CD4-positive, alpha-beta T cell treated with Interleukin-4 for 4 hours (primary cell): Measurements from ENCODE around the gene ANXA11.
"Not testable (repeated sequence)": the region's sequence is repeated elsewhere in the genome, so short reads cannot be mapped to it uniquely, and the experiment has no call there.

Experiments used
- DNase-seq: peaks from one replicate; pipeline ENCODE4 v3.0.0-alpha.2; 2020

ANXA11 gene

GRCh38 chr10:80207768-80208370 lies 2.5 kb upstream of the ANXA11 start:
- DNase-seq = no peak

DNA sequence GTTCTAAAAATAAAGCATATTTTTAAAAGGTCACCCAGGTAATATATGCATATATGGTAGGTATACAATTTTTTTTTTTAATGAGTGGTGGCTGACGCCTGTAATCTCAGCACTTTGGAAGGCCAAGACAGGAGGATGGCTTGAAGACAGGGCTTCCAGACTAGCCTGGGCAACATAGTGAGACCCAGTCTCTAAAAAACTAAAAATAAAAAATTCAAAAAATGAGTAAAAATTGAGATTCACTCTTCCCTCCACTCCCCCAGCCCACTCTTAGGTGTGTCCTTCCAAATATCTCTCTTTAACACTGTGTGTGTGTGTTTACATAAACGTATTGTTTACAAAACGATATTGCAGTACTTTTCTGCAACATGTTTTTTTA lies 929 bp upstream of the ANXA11 start:
- no peak for DNase-seq

GRCh38 chr10:80204677-80205476 lies 460 bp downstream of the ANXA11 start:
- DNase-seq = no peak

DNA sequence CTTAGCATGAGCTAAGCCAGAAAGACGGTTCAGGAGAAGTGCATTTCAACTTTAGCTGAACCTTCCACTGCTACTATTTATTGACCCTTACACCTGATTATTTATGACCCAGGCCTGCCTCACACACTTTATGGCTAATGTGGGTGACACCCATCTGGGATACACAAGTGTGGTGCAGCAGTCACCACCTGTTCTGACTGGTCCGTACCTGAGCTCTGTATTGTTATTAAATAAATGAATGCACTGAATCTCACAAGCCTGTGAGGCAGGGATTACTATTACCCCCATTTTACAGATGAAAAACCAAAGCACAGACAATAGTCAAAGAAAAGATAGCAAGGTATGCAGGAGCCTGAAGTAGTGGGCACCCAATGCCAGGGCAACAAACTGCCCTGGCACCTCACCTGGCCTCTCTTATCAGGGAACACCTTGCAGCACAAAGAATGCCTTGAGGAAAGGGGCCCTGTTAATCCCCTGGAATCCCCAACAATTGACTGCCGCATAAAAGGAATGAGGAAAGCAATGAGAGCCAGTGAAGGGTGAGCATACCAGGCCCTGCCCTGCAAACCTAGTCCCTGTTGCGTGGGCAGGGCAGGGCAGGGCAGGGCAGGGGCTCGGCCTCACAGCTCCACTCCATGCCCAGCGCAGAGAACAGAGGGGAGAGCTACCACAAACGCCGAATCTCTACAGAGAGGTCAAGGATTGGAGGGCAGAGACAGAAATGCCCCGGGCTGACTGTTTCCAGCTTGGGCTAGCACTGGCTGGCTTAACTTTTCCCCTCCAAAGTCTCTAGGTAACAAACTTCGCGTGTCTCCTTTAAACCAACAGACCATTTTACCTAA lies 1.3 kb downstream of the ANXA11 start:
- no peak for DNase-seq

DNA sequence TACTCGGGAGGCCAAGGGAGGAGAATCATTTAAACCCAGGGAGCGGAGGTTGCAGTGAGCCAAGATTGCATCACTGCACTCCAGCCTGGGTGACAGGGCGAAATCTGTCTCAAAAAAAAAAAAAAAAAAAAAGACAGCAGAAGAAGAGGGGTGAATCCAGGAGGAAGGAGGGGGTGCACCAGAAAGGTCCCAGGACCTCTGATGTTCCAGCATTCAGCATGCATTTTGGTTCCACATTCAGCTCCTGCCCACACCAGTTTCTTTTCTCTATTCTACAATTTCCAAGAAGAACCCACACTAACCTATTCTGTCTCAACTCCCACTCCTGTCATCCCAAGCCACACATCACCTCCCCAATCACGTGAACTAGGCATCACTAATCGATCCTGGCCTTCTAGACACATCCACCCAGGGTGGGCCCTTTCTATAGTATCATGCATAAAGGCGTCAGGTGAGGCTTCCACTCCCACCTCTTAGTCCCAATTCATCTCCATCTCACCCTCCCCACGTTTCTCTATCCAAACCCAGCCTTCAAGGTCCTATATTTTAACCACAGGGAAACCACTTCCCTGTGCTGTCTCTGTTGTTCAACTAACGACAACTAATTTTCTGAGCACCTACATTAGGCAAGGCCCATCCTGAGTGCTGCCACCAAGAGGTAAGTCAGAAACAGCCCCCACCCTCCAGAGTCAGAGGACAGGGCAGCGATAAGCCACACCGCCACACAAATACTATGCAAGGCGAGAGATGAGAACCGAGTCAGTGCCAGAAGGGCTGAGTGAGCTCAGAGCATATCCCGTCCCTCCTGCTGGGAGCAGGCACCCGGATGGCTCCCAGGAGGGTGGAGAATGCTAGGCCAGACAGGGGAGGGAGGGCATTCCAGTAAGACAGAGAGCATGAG lies 2.2 kb downstream of the ANXA11 start:
- peak; percentile 80 for DNase-seq

GRCh38 chr10:80202530-80202929 lies 2.8 kb downstream of the ANXA11 start:
- DNase-seq = not testable (repeated sequence)

GRCh38 chr10:80201608-80202141 lies 3.7 kb downstream of the ANXA11 start:
- DNase-seq = no peak

GRCh38 chr10:80200687-80201086 lies 4.7 kb downstream of the ANXA11 start:
- DNase-seq = no peak

GRCh38 chr10:80200259-80200658 lies 5.1 kb downstream of the ANXA11 start:
- DNase-seq = no peak

DNA sequence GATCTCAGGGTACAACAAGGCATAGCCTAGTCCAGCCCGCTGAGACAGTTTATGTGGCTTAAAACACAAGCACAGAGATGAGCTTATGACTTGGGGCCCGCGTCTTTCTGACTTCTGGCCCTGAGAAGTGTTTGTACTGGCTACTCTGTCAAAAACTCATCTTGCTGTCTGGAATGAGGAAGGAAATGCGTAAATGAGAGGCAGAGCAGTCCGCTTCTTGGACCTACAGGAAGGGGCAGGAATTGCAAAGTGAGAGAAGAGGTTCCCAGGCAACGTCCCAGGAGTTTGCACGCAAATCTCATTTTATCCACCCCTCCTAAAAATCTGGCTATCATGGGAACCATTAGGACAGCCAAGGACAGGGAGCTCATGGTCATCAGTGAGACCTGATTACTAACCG lies 5.5 kb downstream of the ANXA11 start:
- DNase-seq = no peak

- DNase-seq = no peak
Observed at GRCh38 chr10:80197972-80198916, 7.1 kb downstream of the ANXA11 start.

GRCh38 chr10:80196950-80197315 lies 8.4 kb downstream of the ANXA11 start:
- DNase-seq = no peak

DNA sequence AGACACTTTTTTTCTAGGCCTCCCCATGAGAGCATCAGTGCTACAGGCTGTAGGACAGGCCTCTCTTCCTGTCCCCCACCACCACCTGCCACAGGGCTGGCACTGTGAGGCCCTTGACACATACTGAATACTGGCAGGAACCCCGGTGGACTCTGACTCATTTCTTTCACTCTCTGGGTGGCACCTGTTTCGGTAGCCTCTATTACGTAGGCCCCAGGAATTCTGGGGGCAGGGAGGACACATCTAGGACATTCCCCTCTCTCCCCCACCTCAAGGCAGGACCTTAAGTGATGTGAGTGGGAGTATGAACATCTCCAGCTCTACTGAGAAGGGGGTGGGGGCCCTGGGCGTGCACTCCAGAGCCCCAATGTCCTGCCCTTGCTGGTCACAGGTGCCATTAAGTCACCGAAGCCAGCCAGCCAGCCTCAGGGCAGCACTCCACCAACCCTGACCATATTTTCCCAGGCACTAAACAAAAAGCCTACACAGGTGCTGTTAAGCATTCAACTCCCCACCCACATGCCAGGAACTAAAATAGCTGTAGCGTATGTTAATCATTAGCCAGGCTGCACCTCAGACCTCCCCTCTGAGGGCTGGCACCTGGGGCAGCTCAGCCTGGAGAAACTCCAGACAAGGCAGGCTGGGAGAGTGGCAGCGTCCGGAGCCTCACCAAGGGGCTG lies 8.9 kb downstream of the ANXA11 start:
- peak; percentile 82 for DNase-seq

DNA sequence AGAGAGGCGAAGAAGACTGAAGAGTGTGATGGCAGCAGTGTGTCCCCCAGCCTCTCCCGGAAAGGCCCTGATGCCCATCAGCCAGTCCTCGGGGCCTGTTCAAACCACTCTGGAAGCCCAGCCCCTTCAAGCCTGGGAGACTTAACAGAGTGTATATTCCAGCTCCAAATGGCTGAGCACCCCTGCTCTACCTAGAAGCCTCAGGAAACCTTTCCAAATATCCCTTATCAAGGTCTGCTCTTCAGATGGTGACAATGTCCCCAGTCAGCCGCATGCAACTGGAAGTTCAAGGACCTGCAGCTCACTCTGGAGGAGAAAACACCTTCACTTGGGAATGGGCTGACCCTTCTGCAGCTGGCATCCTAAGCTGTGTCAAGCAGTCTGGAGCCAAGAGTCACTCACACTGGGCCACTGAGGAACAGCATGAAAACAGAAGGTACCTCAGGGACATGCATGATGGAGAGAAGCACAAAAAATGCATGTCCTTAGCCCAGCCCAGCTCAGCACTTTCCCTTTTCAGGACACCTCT lies 10.2 kb downstream of the ANXA11 start:
- no peak for DNase-seq

DNA sequence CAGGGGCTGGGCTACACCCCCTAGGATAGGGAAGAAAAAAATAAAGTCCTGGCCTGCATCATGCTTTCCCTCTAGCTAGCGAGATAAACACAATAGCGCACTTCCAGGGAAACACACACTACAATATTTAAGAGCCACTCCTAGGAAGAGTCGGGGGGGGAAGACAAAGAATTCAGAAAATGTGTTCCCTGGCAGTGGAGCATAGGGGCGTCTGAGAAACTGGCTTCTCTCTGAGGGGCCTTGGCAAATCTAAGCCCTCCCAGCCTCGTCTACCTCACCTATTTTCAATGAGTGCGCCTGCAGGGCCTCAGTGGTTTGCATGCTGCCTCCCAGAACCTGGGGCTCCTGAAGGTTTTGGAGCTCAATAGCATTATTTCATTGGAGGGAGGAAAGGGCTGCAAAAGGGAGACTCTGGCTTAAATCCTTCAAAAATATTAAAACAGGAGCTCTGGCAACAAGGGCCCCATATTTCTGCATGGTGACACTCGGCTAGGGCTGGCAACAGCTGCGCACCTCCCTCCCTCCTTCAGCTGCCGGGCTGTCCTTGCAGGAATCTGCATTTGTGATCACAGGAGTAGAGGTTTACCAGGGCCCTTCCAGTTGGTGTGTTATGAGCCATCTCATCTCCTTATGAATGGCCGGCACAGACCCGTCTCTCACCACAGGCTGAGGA lies 10.8 kb downstream of the ANXA11 start:
- no peak for DNase-seq

DNA sequence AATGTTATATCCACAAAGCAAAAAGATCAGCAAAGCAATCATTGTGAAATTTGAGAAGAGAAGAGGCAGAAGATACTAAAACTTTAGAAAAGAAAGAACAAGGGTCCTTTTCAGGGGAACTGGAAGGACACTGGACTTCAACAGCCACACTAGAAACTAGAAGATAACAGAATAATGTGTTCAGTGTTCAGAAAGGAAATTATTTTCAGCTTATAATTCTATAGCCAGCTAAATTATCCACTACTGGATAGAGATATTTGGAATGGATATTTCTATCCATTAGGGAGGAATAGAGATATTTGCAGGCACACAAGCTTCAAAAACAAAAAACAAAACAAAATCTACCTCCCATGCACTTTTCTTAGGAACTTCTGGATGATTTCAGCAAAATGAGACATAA lies 12.8 kb downstream of the ANXA11 start:
- DNase-seq = no peak

- peak; percentile 40 for DNase-seq
Observed at GRCh38 chr10:80191589-80192270, 13.6 kb downstream of the ANXA11 start.

- DNase-seq = no peak
Observed at GRCh38 chr10:80188713-80189112, 16.6 kb downstream of the ANXA11 start.
